ENCODE data around the gene AMY1A.
"Not testable (repeated sequence)": the region's sequence is repeated elsewhere in the genome, so short reads cannot be mapped to it uniquely, and the experiment has no call there.

The AMY1A gene

DNA sequence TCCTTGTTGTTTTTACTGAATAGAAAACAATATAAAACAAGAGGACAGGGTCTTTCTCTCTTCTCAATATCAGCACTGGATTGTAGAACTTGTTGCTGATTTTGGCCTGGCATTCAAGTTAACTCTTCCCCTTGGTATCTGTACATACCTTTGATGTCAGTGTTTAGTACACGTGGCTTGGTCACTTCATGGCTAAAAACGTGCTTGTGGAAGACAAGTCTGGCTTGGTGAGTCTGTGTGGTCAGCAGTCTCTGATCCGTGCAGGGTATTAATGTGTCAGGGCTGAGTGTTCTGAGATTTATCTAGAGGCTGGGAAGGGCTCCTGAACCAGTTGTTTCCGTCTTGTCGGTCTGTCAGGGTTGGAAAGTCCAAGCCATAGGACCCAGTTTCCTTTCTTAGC lies at the start of gene AMY1A:
AMY1A (plus strand) TSS at position 301 of the 400 bp plus-strand sequence. CDS start 571 bp downstream, outside the sequence.
- not testable (repeated sequence) for H3K36me3 ChIP-seq; H3K9ac ChIP-seq; H3K27ac ChIP-seq; H4K20me1 ChIP-seq; H3K27me3 ChIP-seq; H3K4me3 ChIP-seq; H3K4me1 ChIP-seq; H3K9me3 ChIP-seq (replicated peaks in 1 of 11); H3K4me2 ChIP-seq

DNA sequence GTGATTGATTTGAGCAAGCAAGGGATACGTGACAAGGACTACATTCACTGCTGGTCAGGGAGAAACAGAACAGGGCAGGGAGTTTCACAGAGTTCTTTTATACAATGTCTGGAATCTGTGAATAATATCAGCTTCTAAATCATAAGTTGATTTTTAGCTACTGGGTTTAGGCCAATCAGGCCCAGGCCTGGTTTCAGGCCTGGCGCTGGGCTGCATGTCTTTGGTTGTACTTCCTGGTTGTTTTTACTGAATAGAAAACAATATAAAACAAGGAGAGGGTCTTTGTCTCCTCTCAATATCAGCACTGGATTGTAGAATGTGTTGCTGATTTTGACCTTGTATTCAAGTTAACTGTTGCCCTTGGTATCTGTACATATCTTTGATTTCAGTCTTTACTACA lies 39.2 kb upstream of the AMY1A start:
- no peak overlapping the region for H3K4me2 ChIP-seq
- no peaks in the 10 kb centered on the region for H3K27me3 ChIP-seq
- H4K20me1 ChIP-seq: no peaks in the 10 kb centered on the region
- H3K27ac ChIP-seq: no peak overlapping the region
- no peaks in the 10 kb centered on the region for H3K9me3 ChIP-seq (replicated peaks in 1 of 11)
- TF ChIP-seq Cebpa-rat (IDR thresholded peaks at IDR 0.05): no peak
- no peaks in the 10 kb centered on the region for H3K36me3 ChIP-seq
- H3K4me1 ChIP-seq: peaks cover 0 to 8% (median 0%) of the 10 kb centered on the region in 10 experiments; a peak in 2 of 20 replicates
- H3K9ac ChIP-seq: no peak overlapping the region
- H3K4me3 ChIP-seq: no peak overlapping the region

DNA sequence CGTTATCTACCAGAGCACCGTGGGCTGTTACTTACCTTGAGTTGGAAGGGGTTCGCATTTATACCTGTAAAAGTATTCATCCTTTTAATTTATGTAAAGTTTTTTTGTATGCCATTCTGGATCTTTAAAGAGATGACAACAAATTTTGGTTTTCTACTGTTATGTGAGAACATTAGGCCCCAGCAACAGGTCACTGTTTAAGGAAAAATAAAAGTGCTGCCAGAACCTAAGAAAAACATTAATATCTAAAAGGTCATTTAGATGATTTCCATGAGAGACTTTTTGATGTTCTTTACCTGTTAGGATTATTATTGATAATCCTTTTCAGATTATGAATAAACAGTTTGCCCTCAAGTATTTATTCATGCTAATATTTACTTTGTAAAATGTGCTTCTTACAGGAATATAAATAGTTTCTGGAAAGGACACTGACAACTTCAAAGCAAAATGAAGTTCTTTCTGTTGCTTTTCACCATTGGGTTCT lies 38.5 kb upstream of the AMY1A start, which contains the start of gene AMY2A:
AMY2A (plus strand) TSS at position 434 of the 484 bp plus-strand sequence; CDS start at position 448, 14 bp downstream.
- not testable (repeated sequence) for H3K4me3 ChIP-seq; H3K9ac ChIP-seq; H3K36me3 ChIP-seq; H3K27ac ChIP-seq; H3K9me3 ChIP-seq (replicated peaks in 1 of 11); H3K4me2 ChIP-seq; H3K27me3 ChIP-seq; H3K4me1 ChIP-seq; H4K20me1 ChIP-seq

DNA sequence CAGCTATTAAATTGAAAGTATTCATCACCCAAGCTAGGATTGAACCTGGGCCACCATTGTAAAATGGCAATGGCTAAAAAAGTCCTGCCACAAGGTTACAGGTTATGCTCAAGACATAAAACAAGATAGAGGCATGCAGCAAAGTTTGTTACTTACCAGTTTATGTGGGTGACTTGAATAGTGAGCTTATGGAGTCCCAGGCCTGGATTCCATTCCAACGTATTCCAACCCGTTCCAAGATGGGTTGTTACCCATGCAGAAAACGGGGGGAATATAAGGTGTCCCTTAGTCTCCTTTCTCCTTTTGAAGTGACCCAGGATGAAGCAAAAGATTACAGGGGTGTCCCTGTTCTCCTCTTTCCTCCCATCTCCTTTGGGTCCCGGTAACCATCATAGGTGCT lies 28.1 kb upstream of the AMY1A start:
- not testable (repeated sequence) for H3K4me3 ChIP-seq; H3K36me3 ChIP-seq; H3K9ac ChIP-seq; H3K27ac ChIP-seq; H3K4me2 ChIP-seq; H4K20me1 ChIP-seq; H3K27me3 ChIP-seq; H3K4me1 ChIP-seq; H3K9me3 ChIP-seq (replicated peaks in 1 of 11)

DNA sequence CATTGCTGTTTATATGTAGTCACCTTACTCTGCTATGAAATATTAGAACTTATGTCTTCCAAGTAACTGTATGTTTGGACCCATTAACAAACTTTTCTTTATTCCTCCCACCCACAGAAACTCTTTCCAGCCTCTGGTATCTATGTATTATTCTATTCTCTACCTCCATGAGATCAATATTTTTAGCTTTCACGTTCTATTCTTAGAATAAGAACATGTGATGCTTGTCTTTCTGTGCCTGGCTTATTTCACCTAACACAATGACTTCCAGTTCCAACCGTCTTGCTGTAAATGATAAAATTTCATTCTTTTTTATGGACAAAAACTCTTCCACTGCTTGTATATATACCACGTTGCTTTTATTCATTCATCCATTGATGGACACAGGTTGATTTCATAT lies 14.4 kb upstream of the AMY1A start:
- H3K9me3 ChIP-seq (replicated peaks in 1 of 11); H3K36me3 ChIP-seq; H4K20me1 ChIP-seq; H3K9ac ChIP-seq; H3K4me3 ChIP-seq; H3K4me1 ChIP-seq; H3K27me3 ChIP-seq; H3K4me2 ChIP-seq; H3K27ac ChIP-seq: not testable (repeated sequence)

DNA sequence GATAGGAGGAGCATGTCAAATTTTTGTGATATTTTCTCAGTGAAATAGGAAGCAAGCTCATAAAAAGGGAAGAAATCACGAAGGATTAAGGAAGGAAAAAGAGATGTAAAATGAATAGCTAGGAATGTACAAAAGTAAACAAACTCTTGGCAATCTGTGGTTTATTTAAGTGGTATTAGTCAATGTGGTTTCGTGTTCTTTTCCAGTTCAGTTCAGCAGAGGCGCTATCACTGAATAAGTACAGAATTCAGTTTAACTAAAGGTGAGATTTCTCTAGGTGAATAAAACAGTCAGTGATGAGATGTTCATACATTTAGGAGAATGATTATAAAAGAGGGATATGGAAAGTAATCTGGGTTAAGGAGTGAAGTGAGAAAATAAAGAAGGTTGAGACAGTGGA lies 11.7 kb upstream of the AMY1A start:
- H4K20me1 ChIP-seq; H3K27ac ChIP-seq; H3K36me3 ChIP-seq; H3K4me2 ChIP-seq; H3K4me3 ChIP-seq; H3K9ac ChIP-seq; H3K9me3 ChIP-seq (replicated peaks in 1 of 11); H3K27me3 ChIP-seq; H3K4me1 ChIP-seq: not testable (repeated sequence)

DNA sequence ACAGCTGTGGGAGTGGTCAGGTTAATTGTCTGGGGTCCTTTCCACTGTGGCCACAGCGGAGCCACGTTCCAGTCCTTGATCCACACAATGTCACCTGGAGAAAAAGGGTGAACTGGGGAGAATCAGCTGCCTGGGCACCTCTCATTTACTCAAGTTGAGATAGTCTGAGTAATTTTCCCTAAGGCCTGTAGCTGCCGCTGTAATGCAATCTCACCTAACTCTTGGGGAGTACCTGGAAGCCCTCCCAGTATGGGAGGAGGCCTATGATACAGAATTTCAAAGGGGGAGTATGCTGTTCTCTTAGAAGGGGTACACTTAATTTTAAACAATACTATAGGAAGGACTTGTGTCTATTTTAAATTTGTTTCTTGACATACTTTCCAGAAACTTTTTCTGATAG lies 5.3 kb upstream of the AMY1A start:
- not testable (repeated sequence) for H3K9ac ChIP-seq; H3K27me3 ChIP-seq; H3K4me2 ChIP-seq; H3K4me1 ChIP-seq; H3K4me3 ChIP-seq; H3K9me3 ChIP-seq (replicated peaks in 1 of 11); H4K20me1 ChIP-seq; H3K27ac ChIP-seq; H3K36me3 ChIP-seq

DNA sequence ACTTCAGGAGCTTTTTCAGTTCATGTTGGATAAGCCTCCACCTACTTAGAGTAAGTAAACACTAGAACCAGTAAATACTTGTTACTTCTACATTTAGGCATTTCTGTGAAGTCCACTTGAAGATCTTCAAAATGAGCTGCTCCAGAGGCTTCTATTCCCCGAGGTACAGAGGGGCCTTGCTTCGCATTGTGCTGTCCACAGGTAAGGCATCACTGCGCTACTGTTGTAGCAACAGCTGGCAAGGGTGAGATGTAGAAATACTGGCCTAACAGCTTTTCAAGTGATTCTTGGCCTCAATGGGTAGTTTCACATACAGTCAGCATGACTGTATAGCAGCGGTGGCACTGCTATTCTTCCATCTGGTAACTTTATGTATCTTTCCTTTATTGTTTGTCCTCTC lies 4.7 kb upstream of the AMY1A start:
- not testable (repeated sequence) for H3K4me2 ChIP-seq; H3K4me1 ChIP-seq; H3K27ac ChIP-seq; H3K36me3 ChIP-seq; H3K9me3 ChIP-seq (replicated peaks in 1 of 11); H3K4me3 ChIP-seq; H3K9ac ChIP-seq; H3K27me3 ChIP-seq; H4K20me1 ChIP-seq

DNA sequence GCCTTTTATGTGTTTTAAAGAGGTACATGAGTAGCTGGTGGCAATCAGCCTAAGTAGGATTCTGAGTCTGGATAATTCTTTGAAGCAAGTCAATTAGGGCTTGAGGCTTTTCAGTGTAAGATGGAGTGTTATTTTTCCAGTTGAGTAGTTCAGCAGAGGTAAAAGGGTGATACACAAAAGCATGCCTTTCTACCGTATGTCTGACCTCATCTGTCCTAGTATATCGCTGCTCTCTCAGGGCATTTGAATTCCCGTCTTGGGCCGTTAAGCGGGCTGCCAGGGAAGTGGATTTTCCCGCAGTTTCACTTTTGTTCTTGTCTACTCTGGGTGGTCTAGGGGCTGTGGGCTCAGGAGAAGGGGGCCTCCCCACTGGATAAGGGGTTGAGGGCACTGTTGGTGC lies 1.4 kb upstream of the AMY1A start:
- not testable (repeated sequence) for H3K4me3 ChIP-seq; H3K27me3 ChIP-seq; H3K9ac ChIP-seq; H3K4me2 ChIP-seq; H4K20me1 ChIP-seq; H3K9me3 ChIP-seq (replicated peaks in 1 of 11); H3K4me1 ChIP-seq; H3K36me3 ChIP-seq; H3K27ac ChIP-seq

DNA sequence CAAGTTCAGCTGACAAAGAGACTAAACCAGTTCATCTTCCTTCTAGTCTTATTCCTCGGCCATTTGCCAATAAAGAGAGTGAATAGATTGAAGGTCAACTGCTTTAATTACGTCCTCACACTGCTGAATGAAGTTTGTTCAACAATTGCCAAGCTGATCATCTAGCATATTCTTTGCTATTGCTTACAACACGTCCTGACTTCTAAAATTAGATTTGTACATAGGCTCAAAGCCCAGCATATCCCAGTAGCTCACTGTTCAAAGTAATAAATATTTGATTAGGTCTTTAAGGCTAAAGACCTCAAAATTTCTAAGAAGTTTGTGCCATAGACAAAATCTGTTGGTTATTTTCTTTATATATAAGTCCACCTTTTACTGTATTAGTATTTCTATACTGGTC lies 20.8 kb downstream of the AMY1A start:
- not testable (repeated sequence) for H3K27me3 ChIP-seq; H3K4me3 ChIP-seq; H3K4me1 ChIP-seq; H3K27ac ChIP-seq; H3K9ac ChIP-seq; H3K4me2 ChIP-seq; H4K20me1 ChIP-seq; H3K36me3 ChIP-seq; H3K9me3 ChIP-seq (replicated peaks in 1 of 11)

DNA sequence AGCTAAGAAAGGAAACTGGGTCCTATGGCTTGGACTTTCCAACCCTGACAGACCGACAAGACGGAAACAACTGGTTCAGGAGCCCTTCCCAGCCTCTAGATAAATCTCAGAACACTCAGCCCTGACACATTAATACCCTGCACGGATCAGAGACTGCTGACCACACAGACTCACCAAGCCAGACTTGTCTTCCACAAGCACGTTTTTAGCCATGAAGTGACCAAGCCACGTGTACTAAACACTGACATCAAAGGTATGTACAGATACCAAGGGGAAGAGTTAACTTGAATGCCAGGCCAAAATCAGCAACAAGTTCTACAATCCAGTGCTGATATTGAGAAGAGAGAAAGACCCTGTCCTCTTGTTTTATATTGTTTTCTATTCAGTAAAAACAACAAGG lies 40.5 kb downstream of the AMY1A start, which contains the start of gene AMY1B:
AMY1B (minus strand) TSS at position 101 of the 400 bp plus-strand sequence. CDS start 571 bp downstream, outside the sequence.
- not testable (repeated sequence) for H3K4me1 ChIP-seq; H3K36me3 ChIP-seq; H4K20me1 ChIP-seq; H3K9me3 ChIP-seq (replicated peaks in 1 of 11); H3K27me3 ChIP-seq; H3K27ac ChIP-seq; H3K9ac ChIP-seq; H3K4me3 ChIP-seq; H3K4me2 ChIP-seq

DNA sequence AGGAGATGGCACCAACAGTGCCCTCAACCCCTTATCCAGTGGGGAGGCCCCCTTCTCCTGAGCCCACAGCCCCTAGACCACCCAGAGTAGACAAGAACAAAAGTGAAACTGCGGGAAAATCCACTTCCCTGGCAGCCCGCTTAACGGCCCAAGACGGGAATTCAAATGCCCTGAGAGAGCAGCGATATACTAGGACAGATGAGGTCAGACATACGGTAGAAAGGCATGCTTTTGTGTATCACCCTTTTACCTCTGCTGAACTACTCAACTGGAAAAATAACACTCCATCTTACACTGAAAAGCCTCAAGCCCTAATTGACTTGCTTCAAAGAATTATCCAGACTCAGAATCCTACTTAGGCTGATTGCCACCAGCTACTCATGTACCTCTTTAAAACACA lies 41.9 kb downstream of the AMY1A start:
- H4K20me1 ChIP-seq; H3K4me1 ChIP-seq; H3K36me3 ChIP-seq; H3K27me3 ChIP-seq; H3K9ac ChIP-seq; H3K9me3 ChIP-seq (replicated peaks in 1 of 11); H3K4me2 ChIP-seq; H3K4me3 ChIP-seq; H3K27ac ChIP-seq: not testable (repeated sequence)

DNA sequence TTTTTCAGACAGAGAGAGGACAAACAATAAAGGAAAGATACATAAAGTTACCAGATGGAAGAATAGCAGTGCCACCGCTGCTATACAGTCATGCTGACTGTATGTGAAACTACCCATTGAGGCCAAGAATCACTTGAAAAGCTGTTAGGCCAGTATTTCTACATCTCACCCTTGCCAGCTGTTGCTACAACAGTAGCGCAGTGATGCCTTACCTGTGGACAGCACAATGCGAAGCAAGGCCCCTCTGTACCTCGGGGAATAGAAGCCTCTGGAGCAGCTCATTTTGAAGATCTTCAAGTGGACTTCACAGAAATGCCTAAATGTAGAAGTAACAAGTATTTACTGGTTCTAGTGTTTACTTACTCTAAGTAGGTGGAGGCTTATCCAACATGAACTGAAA lies 45.1 kb downstream of the AMY1A start:
- not testable (repeated sequence) for H3K4me1 ChIP-seq; H3K27me3 ChIP-seq; H3K9ac ChIP-seq; H3K4me2 ChIP-seq; H3K36me3 ChIP-seq; H3K4me3 ChIP-seq; H4K20me1 ChIP-seq; H3K9me3 ChIP-seq (replicated peaks in 1 of 11); H3K27ac ChIP-seq

DNA sequence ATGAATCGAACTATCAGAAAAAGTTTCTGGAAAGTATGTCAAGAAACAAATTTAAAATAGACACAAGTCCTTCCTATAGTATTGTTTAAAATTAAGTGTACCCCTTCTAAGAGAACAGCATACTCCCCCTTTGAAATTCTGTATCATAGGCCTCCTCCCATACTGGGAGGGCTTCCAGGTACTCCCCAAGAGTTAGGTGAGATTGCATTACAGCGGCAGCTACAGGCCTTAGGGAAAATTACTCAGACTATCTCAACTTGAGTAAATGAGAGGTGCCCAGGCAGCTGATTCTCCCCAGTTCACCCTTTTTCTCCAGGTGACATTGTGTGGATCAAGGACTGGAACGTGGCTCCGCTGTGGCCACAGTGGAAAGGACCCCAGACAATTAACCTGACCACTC lies 45.7 kb downstream of the AMY1A start:
- H3K9ac ChIP-seq; H3K9me3 ChIP-seq (replicated peaks in 1 of 11); H4K20me1 ChIP-seq; H3K27me3 ChIP-seq; H3K4me2 ChIP-seq; H3K4me1 ChIP-seq; H3K36me3 ChIP-seq; H3K27ac ChIP-seq; H3K4me3 ChIP-seq: not testable (repeated sequence)

DNA sequence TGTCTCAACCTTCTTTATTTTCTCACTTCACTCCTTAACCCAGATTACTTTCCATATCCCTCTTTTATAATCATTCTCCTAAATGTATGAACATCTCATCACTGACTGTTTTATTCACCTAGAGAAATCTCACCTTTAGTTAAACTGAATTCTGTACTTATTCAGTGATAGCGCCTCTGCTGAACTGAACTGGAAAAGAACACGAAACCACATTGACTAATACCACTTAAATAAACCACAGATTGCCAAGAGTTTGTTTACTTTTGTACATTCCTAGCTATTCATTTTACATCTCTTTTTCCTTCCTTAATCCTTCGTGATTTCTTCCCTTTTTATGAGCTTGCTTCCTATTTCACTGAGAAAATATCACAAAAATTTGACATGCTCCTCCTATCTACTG lies 52.1 kb downstream of the AMY1A start:
- H3K27me3 ChIP-seq; H3K4me3 ChIP-seq; H3K36me3 ChIP-seq; H4K20me1 ChIP-seq; H3K4me2 ChIP-seq; H3K4me1 ChIP-seq; H3K27ac ChIP-seq; H3K9me3 ChIP-seq (replicated peaks in 1 of 11); H3K9ac ChIP-seq: not testable (repeated sequence)

All from BLaER1 treated with 17β-estradiol and CSF1 and Interleukin-3, amounts not matched to agents 10 nM and 100 nM (cell line).